ENCODE results near the gene PLXNA4. TPM values are rescaled to one million over a fixed set of nuclear protein-coding genes. Genes with fewer than 3 reads are reported as not detected.

The PLXNA4 gene
- total and polyA plus RNA-seq, 2 experiments from 2014 or later: 1.9 to 4.8 TPM

GRCh38 chr7:132131196-132131595 is 445.1 kb downstream of the PLXNA4 start:
- Histone ChIP-seq H3K4me3 (no peak overlapping the region), H3K79me2 (no peaks in the 10 kb centered on the region), H3K4me2 (no peak overlapping the region), H3K27me3 (peaks cover 3% of the 10 kb centered on the region), H3K9me3 (ENCODE audit: low read depth) (no peaks in the 10 kb centered on the region), H3K4me1 (ENCODE audit: insufficient read depth) (no peaks in the 10 kb centered on the region), H3K36me3 (replicated peaks; ENCODE audit: insufficient read depth, low read depth) (no peaks in the 10 kb centered on the region), H4K20me1 (ENCODE audit: insufficient read depth, poor library complexity, severe bottlenecking) (no peaks in the 10 kb centered on the region), H3K27ac (no peak overlapping the region), H3K9me2 (replicated peaks; ENCODE audit: insufficient read depth) (no peaks in the 10 kb centered on the region), H2AFZ (no peak overlapping the region)
- DNase-seq (ENCODE audit: low spot score): no peak
- WGBS (ENCODE audit: low lambda C conversion rate, missing lambda C conversion rate): 68% methylated on average over 3 of the region's 3 CpGs
- TF ChIP-seq CTCF (IDR thresholded peaks at IDR 0.05; ENCODE audit: poor library complexity): no peak
- no peak for TF ChIP-seq EZH2 (IDR thresholded peaks at IDR 0.05; ENCODE audit: borderline replicate concordance)
- no peak for TF ChIP-seq EZH2phosphoT487 (IDR thresholded peaks at IDR 0.05; ENCODE audit: low read depth, severe bottlenecking, unreplicated experiment)

- WGBS (ENCODE audit: low lambda C conversion rate, missing lambda C conversion rate): 86% methylated on average over 5 of the region's 5 CpGs
- Histone ChIP-seq H3K79me2 (no peaks in the 10 kb centered on the region), H4K20me1 (ENCODE audit: insufficient read depth, poor library complexity, severe bottlenecking) (no peaks in the 10 kb centered on the region), H3K4me3 (no peak overlapping the region), H3K27ac (no peak overlapping the region), H3K9me3 (ENCODE audit: low read depth) (no peaks in the 10 kb centered on the region), H2AFZ (no peak overlapping the region), H3K4me2 (no peak overlapping the region), H3K9me2 (replicated peaks; ENCODE audit: insufficient read depth) (no peaks in the 10 kb centered on the region), H3K4me1 (ENCODE audit: insufficient read depth) (no peaks in the 10 kb centered on the region), H3K36me3 (replicated peaks; ENCODE audit: insufficient read depth, low read depth) (no peaks in the 10 kb centered on the region), H3K27me3 (peaks cover 3% of the 10 kb centered on the region)
- no peak for DNase-seq (ENCODE audit: low spot score)
- TF ChIP-seq EZH2phosphoT487 (IDR thresholded peaks at IDR 0.05; ENCODE audit: low read depth, severe bottlenecking, unreplicated experiment) (no peak), EZH2 (IDR thresholded peaks at IDR 0.05; ENCODE audit: borderline replicate concordance) (no peak), CTCF (IDR thresholded peaks at IDR 0.05; ENCODE audit: poor library complexity) (no peak)
These were observed 445.8 kb downstream of the PLXNA4 start for GRCh38 chr7:132130497-132130896.

- H3K4me1 ChIP-seq (ENCODE audit: insufficient read depth): no peaks in the 10 kb centered on the region
- no peaks in the 10 kb centered on the region for H3K9me3 ChIP-seq (ENCODE audit: low read depth)
- no peak for DNase-seq (ENCODE audit: low spot score)
- H3K27ac ChIP-seq: no peak overlapping the region
- no peak overlapping the region for H3K4me2 ChIP-seq
- WGBS (ENCODE audit: low lambda C conversion rate, missing lambda C conversion rate): 91% methylated on average over 12 of the region's 12 CpGs
- no peaks in the 10 kb centered on the region for H4K20me1 ChIP-seq (ENCODE audit: insufficient read depth, poor library complexity, severe bottlenecking)
- peaks cover 3% of the 10 kb centered on the region for H3K27me3 ChIP-seq
- TF ChIP-seq EZH2phosphoT487 (IDR thresholded peaks at IDR 0.05; ENCODE audit: low read depth, severe bottlenecking, unreplicated experiment) (no peak), CTCF (IDR thresholded peaks at IDR 0.05; ENCODE audit: poor library complexity) (no peak), EZH2 (IDR thresholded peaks at IDR 0.05; ENCODE audit: borderline replicate concordance) (no peak)
- H3K79me2 ChIP-seq: no peaks in the 10 kb centered on the region
- H3K9me2 ChIP-seq (replicated peaks; ENCODE audit: insufficient read depth): no peaks in the 10 kb centered on the region
- no peaks in the 10 kb centered on the region for H3K36me3 ChIP-seq (replicated peaks; ENCODE audit: insufficient read depth, low read depth)
- no peak overlapping the region for H2AFZ ChIP-seq
- H3K4me3 ChIP-seq: no peak overlapping the region
These were observed 450.2 kb downstream of the PLXNA4 start for GRCh38 chr7:132125872-132126595.

All from hepatocyte (in vitro differentiated cells).